Calu3 (cell line): ENCODE measurements around the gene UCK2. TPM values are rescaled to one million over a fixed set of nuclear protein-coding genes. Genes with fewer than 3 reads are reported as not detected.

Source experiments
- BruUV-seq: library from RNA; stranded (reverse); fragments of 400-500 nt; replicated peaks from 2 replicates; lab custom pipeline; 2021; lab: Mats Ljungman, UMichigan
- CTCF ChIA-PET: fragments of 300-600 bp; sonication (Branson Sonifier 250); formaldehyde crosslinking; loops from one replicate; lab custom pipeline; 2022; ENCODE audit warnings: antibody characterized with exemption; lab: Charles Lee
- DNase-seq: peaks from one replicate; pipeline ENCODE4 v3.0.0; 2022
- H3K27ac Mint-ChIP-seq: one replicate; pipeline ENCODE4 v1.8.0; 2022; ENCODE audit warnings: mixed read lengths; ENCODE audit not compliant: unreplicated experiment
- H3K27me3 Mint-ChIP-seq: one replicate; pipeline ENCODE4 v1.8.0; 2022; ENCODE audit warnings: mixed read lengths; ENCODE audit not compliant: unreplicated experiment
- H3K36me3 Mint-ChIP-seq: one replicate; pipeline ENCODE4 v1.8.0; 2022; ENCODE audit warnings: mild to moderate bottlenecking, moderate library complexity, mixed read lengths; ENCODE audit not compliant: insufficient read depth, unreplicated experiment
- H3K4me1 Mint-ChIP-seq: one replicate; pipeline ENCODE4 v1.8.0; 2022; ENCODE audit warnings: mild to moderate bottlenecking, low read depth, mixed read lengths; ENCODE audit not compliant: unreplicated experiment
- H3K4me3 Mint-ChIP-seq: one replicate; pipeline ENCODE4 v1.8.0; 2022; ENCODE audit warnings: mild to moderate bottlenecking, low read depth, moderate library complexity, mixed read lengths; ENCODE audit not compliant: unreplicated experiment
- H3K9me3 Mint-ChIP-seq: one replicate; pipeline ENCODE4 v1.8.0; 2022; ENCODE audit warnings: low read depth, mixed read lengths; ENCODE audit not compliant: unreplicated experiment
- CTCF ChIP-seq: fragments of 200-600 bp; IDR thresholded peaks from one replicate; pipeline ENCODE4 v1.8.0; 2022; ENCODE audit warnings: antibody characterized with exemption; ENCODE audit not compliant: unreplicated experiment
- intact Hi-C: fragments of 100-400 bp; cut with micrococcal nuclease; formaldehyde crosslinking; loops from one replicate; pipeline ENCODE4 v1.10.0; 2022; ENCODE audit not compliant: unreplicated experiment
- total RNA-seq: library from RNA; stranded (reverse); gene quantifications from 2 replicates; pipeline ENCODE4 v1.2.3, GENCODE V29; 2022

UCK2 gene
- total RNA-seq, 1 experiment from 2014 or later, result 109 TPM

- H3K27ac Mint-ChIP-seq, result no peak overlapping the region
- intact Hi-C loops, result no loop called here
- H3K4me1 Mint-ChIP-seq, result peaks cover 26% of the 10 kb centered on the region
- no peak overlapping the region for H3K4me3 Mint-ChIP-seq
- no peaks in the 10 kb centered on the region for H3K9me3 Mint-ChIP-seq
- H3K36me3 Mint-ChIP-seq, result peaks cover 22% of the 10 kb centered on the region
- DNase-seq, result no peak
- no TSS peak for BruUV-seq
- CTCF ChIA-PET, result no interaction called here
- TF ChIP-seq CTCF, result no peak
- H3K27me3 Mint-ChIP-seq, result no peaks in the 10 kb centered on the region
Measured at GRCh38 chr1:165893507-165893906, 66.1 kb downstream of the UCK2 start.

GRCh38 chr1:165894591-165894990 is 67.2 kb downstream of the UCK2 start:
- TF ChIP-seq CTCF, result no peak
- H3K27ac Mint-ChIP-seq, result no peak overlapping the region
- CTCF ChIA-PET, result interaction anchor here (0.6 to 1.5 kb wide), 2 partner anchors 66 to 139 kb away, joined by 3 read pairs; no protein-coding TSS in a partner anchor

GRCh38 chr1:165895451-165895871 is 68.0 kb downstream of the UCK2 start:
- TF ChIP-seq CTCF, result no peak
- CTCF ChIA-PET, result interaction anchor here (1.5 kb wide), 1 partner anchor 67 kb away, joined by 3 read pairs; no protein-coding TSS in a partner anchor
- BruUV-seq, result no TSS peak
- Mint-ChIP-seq H3K4me3 (no peak overlapping the region), H3K36me3 (peaks cover 29% of the 10 kb centered on the region), H3K4me1 (peaks cover 41% of the 10 kb centered on the region), H3K9me3 (no peaks in the 10 kb centered on the region), H3K27ac (no peak overlapping the region), H3K27me3 (no peaks in the 10 kb centered on the region)
- DNase-seq, result no peak
- intact Hi-C loops, result no loop called here

More at GRCh38 chr1:165894591-165894990, 67.2 kb downstream of the UCK2 start:
- peaks cover 33% of the 10 kb centered on the region for H3K4me1 Mint-ChIP-seq
- H3K4me3 Mint-ChIP-seq, result no peak overlapping the region
- BruUV-seq, result no TSS peak
- no peaks in the 10 kb centered on the region for H3K9me3 Mint-ChIP-seq
- no peak for DNase-seq
- peaks cover 29% of the 10 kb centered on the region for H3K36me3 Mint-ChIP-seq
- H3K27me3 Mint-ChIP-seq, result no peaks in the 10 kb centered on the region
- intact Hi-C loops, result no loop called here

- BruUV-seq, result no TSS peak
- no peak overlapping the region for H3K27ac Mint-ChIP-seq
Measured at GRCh38 chr1:165896277-165896676, 68.9 kb downstream of the UCK2 start.

More at GRCh38 chr1:165896277-165896676, 68.9 kb downstream of the UCK2 start:
- DNase-seq, result no peak
- CTCF ChIA-PET, result interaction anchor here (1.0 kb wide), 1 partner anchor 8 kb away, joined by 3 read pairs; no protein-coding TSS in a partner anchor
- H3K36me3 Mint-ChIP-seq, result peaks cover 33% of the 10 kb centered on the region
- no peaks in the 10 kb centered on the region for H3K9me3 Mint-ChIP-seq
- H3K4me3 Mint-ChIP-seq, result no peak overlapping the region
- H3K4me1 Mint-ChIP-seq, result peaks cover 41% of the 10 kb centered on the region
- no peaks in the 10 kb centered on the region for H3K27me3 Mint-ChIP-seq
- intact Hi-C loops, result no loop called here
- TF ChIP-seq CTCF, result no peak
